A375 (cell line): ENCODE data around the gene CD37. TPM values are rescaled to one million over a fixed set of nuclear protein-coding genes. Genes with fewer than 3 reads are reported as not detected.

ENCODE experiments used
- small RNA-seq: library from RNA; depleted of rRNA; stranded (forward); fragments of <200 nt; gene quantifications from one replicate; pipeline ENCODE3, GENCODE V24; 2014
- total RNA-seq: library from RNA; depleted of rRNA; stranded (reverse); fragments of >200 nt; shearing (Covaris generic); gene quantifications from 2 replicates; pipeline ENCODE4 v1.2.3, GENCODE V29; 2014; rRNA removed

Gene CD37, protein sequence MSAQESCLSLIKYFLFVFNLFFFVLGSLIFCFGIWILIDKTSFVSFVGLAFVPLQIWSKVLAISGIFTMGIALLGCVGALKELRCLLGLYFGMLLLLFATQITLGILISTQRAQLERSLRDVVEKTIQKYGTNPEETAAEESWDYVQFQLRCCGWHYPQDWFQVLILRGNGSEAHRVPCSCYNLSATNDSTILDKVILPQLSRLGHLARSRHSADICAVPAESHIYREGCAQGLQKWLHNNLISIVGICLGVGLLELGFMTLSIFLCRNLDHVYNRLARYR
- total RNA-seq: not detected in 2 replicates

DNA sequence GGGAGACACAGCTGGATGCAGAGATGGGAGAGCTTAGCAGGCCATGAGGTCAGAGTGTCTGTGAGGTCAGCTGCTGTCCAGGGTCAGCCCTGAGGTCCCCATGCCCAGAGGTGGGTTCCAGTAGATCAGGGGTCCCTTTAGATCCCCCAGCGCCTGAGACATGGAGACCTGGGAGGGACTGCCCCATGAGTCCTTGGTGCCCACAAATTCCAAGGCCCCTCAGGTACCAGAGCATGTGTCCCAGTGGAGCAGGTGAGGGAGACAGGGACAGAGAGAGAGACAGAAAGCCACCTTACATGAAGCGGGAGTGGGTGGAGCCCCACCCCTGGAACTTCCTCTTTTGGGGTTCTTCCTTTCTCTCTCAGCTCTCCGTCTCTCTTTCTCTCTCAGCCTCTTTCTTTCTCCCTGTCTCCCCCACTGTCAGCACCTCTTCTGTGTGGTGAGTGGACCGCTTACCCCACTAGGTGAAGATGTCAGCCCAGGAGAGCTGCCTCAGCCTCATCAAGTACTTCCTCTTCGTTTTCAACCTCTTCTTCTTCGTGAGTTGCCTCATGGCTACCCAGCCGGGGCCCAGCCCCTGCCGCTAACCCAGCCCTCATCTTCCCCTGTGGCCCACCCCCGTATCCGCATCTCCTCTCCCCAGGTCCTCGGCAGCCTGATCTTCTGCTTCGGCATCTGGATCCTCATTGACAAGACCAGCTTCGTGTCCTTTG lies at the start of gene CD37:
Gene CD37 (plus strand): TSS at position 336 of the 713 bp plus-strand sequence. CDS start 135 bp downstream, at position 471.

GRCh38 chr19:49324801-49325576 lies 10.2 kb upstream of the CD37 start, which contains the start of gene SLC6A16:
Gene SLC6A16, minus strand, starts transcription at chr19:49325191. Its CDS starts 13,844 bp downstream, at chr19:49311347.

DNA sequence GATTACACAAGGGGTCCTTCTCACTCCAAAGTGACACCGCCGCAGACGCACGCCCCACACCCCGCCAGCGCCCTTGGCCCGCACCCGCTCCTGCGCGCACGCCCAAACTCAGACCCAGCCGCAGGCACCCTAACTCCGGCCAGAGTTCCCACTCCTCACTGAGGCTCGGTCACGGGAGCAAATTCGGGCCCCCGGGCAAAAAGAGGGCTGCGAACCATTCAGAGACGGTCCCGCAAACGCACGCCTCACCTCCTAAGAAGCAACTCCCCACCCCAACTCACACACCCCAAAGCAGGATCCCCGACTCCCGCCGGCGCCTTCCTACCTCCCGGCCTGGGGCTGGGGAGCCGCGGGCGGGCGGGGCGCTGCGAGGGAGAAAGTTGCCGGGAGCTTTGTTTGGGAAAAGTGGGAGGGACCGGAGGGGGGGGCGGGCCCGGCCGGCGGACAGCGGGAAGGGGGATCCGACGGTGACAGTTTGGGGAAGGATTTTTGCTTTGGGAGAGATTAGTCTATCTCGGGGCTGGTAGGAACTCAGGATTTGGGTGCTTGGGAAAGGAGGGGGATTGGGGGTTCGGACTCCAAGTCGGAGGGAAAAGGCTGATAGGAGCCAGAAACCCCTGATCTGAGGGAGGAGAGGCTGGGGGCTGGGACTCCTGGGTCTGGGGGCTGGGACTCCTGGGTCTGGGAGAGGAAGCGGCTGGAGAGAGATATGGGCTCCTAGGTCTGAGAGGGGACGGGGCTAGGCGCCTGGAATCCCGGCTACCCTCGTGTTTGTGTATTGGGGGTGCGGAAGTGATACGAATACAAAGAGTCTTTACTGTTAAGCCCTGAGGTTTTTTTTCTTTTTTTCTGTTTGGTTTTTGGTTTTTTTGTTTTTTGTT lies 27.1 kb downstream of the CD37 start, which contains the start of gene TEAD2:
Gene TEAD2 (minus strand): TSS at position 369 of the 881 bp plus-strand sequence. CDS start 2,341 bp downstream, outside the sequence.

DNA sequence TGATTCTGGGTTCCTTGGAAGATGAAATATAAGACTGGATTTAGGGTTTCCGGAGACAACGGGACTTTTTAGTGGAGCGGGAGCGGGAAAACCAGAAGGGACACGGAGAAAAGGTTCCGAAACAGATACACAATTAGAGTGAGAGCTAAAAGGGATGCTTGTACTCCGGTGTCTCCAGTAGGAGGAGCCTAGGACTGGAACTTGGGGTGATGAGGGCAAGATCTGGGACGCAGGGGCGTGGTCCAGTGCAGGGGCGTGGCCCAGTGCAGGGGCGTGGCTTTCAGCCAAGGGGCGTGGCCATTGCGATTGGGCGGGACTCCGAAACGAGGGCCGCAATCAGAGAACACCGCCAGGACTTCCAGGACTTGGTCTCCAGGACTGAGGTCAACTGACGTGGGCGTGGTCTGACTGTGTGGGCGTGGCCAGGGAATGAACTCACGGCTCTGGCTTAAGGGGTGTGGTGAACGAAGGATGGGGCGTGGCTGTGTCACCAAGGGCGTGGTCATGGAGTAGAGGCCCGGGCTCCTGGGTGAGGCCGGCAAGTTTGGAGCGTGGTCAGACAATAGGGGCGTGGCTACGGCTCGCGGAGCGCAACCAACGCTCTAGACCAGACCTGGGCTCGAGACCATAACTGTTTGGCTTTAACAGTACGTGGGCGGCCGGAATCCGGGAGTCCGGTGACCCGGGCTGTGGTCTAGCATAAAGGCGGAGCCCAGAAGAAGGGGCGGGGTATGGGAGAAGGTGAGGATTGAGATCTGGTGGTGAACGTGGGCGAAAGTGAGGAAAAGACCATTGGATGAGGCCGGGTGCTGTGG lies 28.3 kb downstream of the CD37 start, which contains the start of gene DKKL1:
Gene DKKL1 (plus strand): TSS at position 610 of the 815 bp plus-strand sequence. CDS start 122 bp downstream, at position 732.

GRCh38 chr19:49387936-49388372 lies 52.7 kb downstream of the CD37 start, which contains the start of gene KASH5:
Gene KASH5, plus strand, starts transcription at chr19:49388249. Its CDS starts 2,635 bp downstream, at chr19:49390884.

Small RNA genes within 50 kb of the gene (small RNA-seq; reads per million reads assigned to genes)
- gene MIR4324: not detected

Other genes with a start within 250 kb of the CD37 start
- gene SNRNP70, start 250.0 kb upstream of the CD37 start, total RNA-seq: 344 and 371 TPM in 2 replicates
- 8.1 and 9.5 TPM in 2 replicates for gene LIN7B, start 221.0 kb upstream of the CD37 start, total RNA-seq
- 2.2 and 4.1 TPM in 2 replicates for gene C19orf73, start 216.3 kb upstream of the CD37 start, total RNA-seq
- gene PPFIA3, start 215.9 kb upstream of the CD37 start, total RNA-seq: 17.6 and 25.5 TPM in 2 replicates
- not detected in 2 replicates for gene HRC, start 180.0 kb upstream of the CD37 start, total RNA-seq
- 14.0 and 14.4 TPM in 2 replicates for gene TRPM4, start 177.6 kb upstream of the CD37 start, total RNA-seq
- gene SLC6A16, start 10.2 kb upstream of the CD37 start, total RNA-seq: 0.11 TPM in 1 of 2 replicates, not detected in the other
- 14.5 and 14.9 TPM in 2 replicates for gene TEAD2, start 27.0 kb downstream of the CD37 start, total RNA-seq
- 0.30 and 0.48 TPM in 2 replicates for gene DKKL1, start 28.5 kb downstream of the CD37 start, total RNA-seq
- 0.79 and 1.0 TPM in 2 replicates for gene KASH5, start 52.8 kb downstream of the CD37 start, total RNA-seq
- not detected in 2 replicates for gene PTH2, start 88.0 kb downstream of the CD37 start, total RNA-seq
- not detected in 2 replicates for gene GFY, start 90.0 kb downstream of the CD37 start, total RNA-seq
- gene SLC17A7, start 106.1 kb downstream of the CD37 start, total RNA-seq: 0.11 TPM in 1 of 2 replicates, not detected in the other
- 266 and 279 TPM in 2 replicates for gene PIH1D1, start 116.4 kb downstream of the CD37 start, total RNA-seq
- gene ALDH16A1, start 117.8 kb downstream of the CD37 start, total RNA-seq: 87.2 and 102 TPM in 2 replicates
- 3.3 and 6.1 TPM in 2 replicates for gene FLT3LG, start 138.8 kb downstream of the CD37 start, total RNA-seq
- gene RPL13A, start 152.2 kb downstream of the CD37 start, total RNA-seq: 5,213 and 5,831 TPM in 2 replicates
- gene RPS11, start 161.0 kb downstream of the CD37 start, total RNA-seq: 4,349 and 4,396 TPM in 2 replicates
- 0.05 TPM in 1 of 2 replicates, not detected in the other for gene FCGRT, start 177.3 kb downstream of the CD37 start, total RNA-seq
- 12.7 and 14.9 TPM in 2 replicates for gene RCN3, start 192.6 kb downstream of the CD37 start, total RNA-seq
- gene NOSIP, start 245.2 kb downstream of the CD37 start, total RNA-seq: 123 and 143 TPM in 2 replicates
- 0.74 and 2.8 TPM in 2 replicates for gene PRRG2, start 245.9 kb downstream of the CD37 start, total RNA-seq